Karpas-422 (cell line): ENCODE measurements around the gene CYP4F8. TPM values are rescaled to one million over a fixed set of nuclear protein-coding genes. Genes with fewer than 3 reads are reported as not detected.
"Not testable (repeated sequence)": the region's sequence is repeated elsewhere in the genome, so short reads cannot be mapped to it uniquely, and the experiment has no call there.

Source experiments
- DNase-seq: peaks from one replicate; pipeline ENCODE4 v3.0.0-alpha.2; 2015
- H2AFZ ChIP-seq: fragments of 200-600 bp; sonication (generic); 2 replicates; pipeline ENCODE4 v1.6.1; 2014; ENCODE audit warnings: antibody characterized with exemption, low read length, mixed read lengths
- H3K27ac ChIP-seq: fragments of 200-600 bp; sonication (generic); 2 replicates; pipeline ENCODE4 v1.5.1; 2014; ENCODE audit warnings: mild to moderate bottlenecking, low read length, moderate library complexity
- H3K27me3 ChIP-seq: fragments of 200-600 bp; sonication (generic); 2 replicates; pipeline ENCODE4 v1.6.1; 2014; ENCODE audit warnings: low read length, mixed read lengths
- H3K36me3 ChIP-seq: fragments of 200-600 bp; sonication (generic); 2 replicates; pipeline ENCODE4 v1.6.1; 2014; ENCODE audit warnings: low read length, mixed read lengths; ENCODE audit not compliant: insufficient read depth
- H3K4me1 ChIP-seq: fragments of 200-600 bp; sonication (generic); 2 replicates; pipeline ENCODE4 v1.6.1; 2014; ENCODE audit warnings: mild to moderate bottlenecking, low read length, mixed read lengths
- H3K4me2 ChIP-seq: fragments of 200-600 bp; sonication (generic); 2 replicates; pipeline ENCODE4 v1.6.1; 2014; ENCODE audit warnings: low read length, low read depth, mild to moderate bottlenecking; ENCODE audit not compliant: poor library complexity, severe bottlenecking
- H3K4me3 ChIP-seq: fragments of 200-600 bp; sonication (generic); 2 replicates; pipeline ENCODE4 v1.5.1; 2014; ENCODE audit warnings: mild to moderate bottlenecking, antibody characterized with exemption, low read length, mixed read lengths
- H3K79me2 ChIP-seq: fragments of 200-600 bp; sonication (generic); 2 replicates; pipeline ENCODE4 v1.6.1; 2014; ENCODE audit warnings: mild to moderate bottlenecking, low read length, mixed read lengths
- H3K9ac ChIP-seq: fragments of 200-600 bp; sonication (generic); 2 replicates; pipeline ENCODE4 v1.6.0; 2014; ENCODE audit warnings: low read length
- H3K9me2 ChIP-seq: fragments of 200-600 bp; sonication (generic), shearing (Covaris generic); replicated peaks from 2 replicates; pipeline ENCODE4 v1.6.0; 2014; ENCODE audit warnings: mild to moderate bottlenecking, low read length, moderate library complexity; ENCODE audit not compliant: insufficient read depth
- H3K9me3 ChIP-seq: fragments of 300-700, 200-600 bp; sonication (generic); 2 replicates; pipeline ENCODE4 v1.6.1; 2014; ENCODE audit warnings: low read length, mixed read lengths
- H4K20me1 ChIP-seq: fragments of 200-600 bp; sonication (generic); 2 replicates; pipeline ENCODE4 v1.6.1; 2014; ENCODE audit warnings: mild to moderate bottlenecking, antibody characterized with exemption, low read length, low read depth; ENCODE audit not compliant: insufficient read depth
- total RNA-seq: library from RNA; depleted of rRNA; stranded (reverse); fragments of >200 nt; shearing (Covaris generic); gene quantifications from 2 replicates; pipeline ENCODE4 v1.2.3, GENCODE V29; 2014; ENCODE audit warnings: low replicate concordance

Gene CYP4F8
- total RNA-seq, 1 experiment from 2014 or later, result not detected

DNA sequence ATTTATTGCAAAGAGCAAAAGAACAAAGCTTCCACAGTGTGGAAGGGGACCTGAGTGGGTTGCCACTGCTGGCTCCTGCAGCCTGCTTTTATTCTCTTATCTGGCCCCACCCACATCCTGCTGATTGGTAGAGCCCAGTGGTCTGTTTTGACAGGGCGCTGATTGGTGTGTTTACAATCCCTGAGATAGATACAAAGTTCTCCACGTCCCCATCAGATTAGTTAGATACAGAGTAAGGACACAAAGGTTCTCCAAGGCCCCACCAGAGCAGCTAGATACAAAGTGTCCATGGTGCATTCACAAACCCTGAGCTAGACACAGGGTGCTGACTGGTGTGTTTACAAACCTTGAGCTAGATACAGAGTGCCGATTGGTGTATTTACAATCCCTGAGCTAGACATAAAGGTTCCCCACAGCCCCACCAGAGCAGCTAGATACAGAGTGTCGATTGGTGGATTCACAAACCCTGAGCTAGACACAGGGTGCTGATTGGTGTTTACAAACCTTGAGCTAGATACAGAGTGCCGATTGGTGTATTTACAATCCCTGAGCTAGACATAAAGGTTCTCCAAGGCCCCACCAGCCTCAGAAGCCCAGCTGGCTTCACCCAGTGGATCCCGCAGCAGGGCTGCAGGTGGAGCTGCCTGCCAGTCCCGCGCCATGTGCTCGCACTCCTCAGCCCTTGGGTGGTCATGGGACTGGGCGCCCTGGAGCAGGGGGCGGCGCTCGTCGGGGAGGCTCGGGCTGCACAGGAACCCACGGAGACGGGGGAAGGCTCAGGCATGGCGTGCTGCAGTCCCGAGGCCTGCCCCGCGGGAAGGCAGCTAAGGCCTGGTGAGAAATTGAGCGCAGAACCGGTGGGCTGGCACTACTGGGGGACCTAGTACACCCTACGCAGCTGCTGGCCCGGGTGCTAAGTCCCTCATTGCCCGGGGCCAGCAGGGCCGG lies 6.8 kb upstream of the CYP4F8 start:
- H4K20me1 ChIP-seq, H3K36me3 ChIP-seq, H3K9me2 ChIP-seq, H2AFZ ChIP-seq, H3K27me3 ChIP-seq, H3K4me3 ChIP-seq, DNase-seq, H3K9ac ChIP-seq, H3K79me2 ChIP-seq, H3K9me3 ChIP-seq, H3K4me2 ChIP-seq, H3K4me1 ChIP-seq, H3K27ac ChIP-seq: not testable (repeated sequence)

GRCh38 chr19:15609261-15609660 lies 5.8 kb upstream of the CYP4F8 start:
- no peak overlapping the region for H3K4me3 ChIP-seq
- no peak overlapping the region for H3K27ac ChIP-seq
- no peaks in the 10 kb centered on the region for H3K79me2 ChIP-seq
- no peak overlapping the region for H3K9ac ChIP-seq
- no peaks in the 10 kb centered on the region for H3K9me3 ChIP-seq
- H3K27me3 ChIP-seq, result no peaks in the 10 kb centered on the region
- H4K20me1 ChIP-seq, result no peaks in the 10 kb centered on the region
- no peak overlapping the region for H3K4me2 ChIP-seq
- H3K9me2 ChIP-seq, result no peaks in the 10 kb centered on the region
- H3K4me1 ChIP-seq, result no peaks in the 10 kb centered on the region
- no peaks in the 10 kb centered on the region for H3K36me3 ChIP-seq
- no peak overlapping the region for H2AFZ ChIP-seq
- DNase-seq, result no peak

GRCh38 chr19:15612342-15612741 lies 2.7 kb upstream of the CYP4F8 start:
- Histone ChIP-seq H3K4me1 (no peaks in the 10 kb centered on the region), H3K4me2 (no peak overlapping the region), H2AFZ (no peak overlapping the region), H3K9me3 (no peaks in the 10 kb centered on the region), H3K4me3 (no peak overlapping the region), H4K20me1 (no peaks in the 10 kb centered on the region), H3K79me2 (no peaks in the 10 kb centered on the region), H3K9me2 (no peaks in the 10 kb centered on the region), H3K9ac (no peak overlapping the region), H3K27me3 (no peaks in the 10 kb centered on the region), H3K36me3 (no peaks in the 10 kb centered on the region), H3K27ac (no peak overlapping the region)
- no peak for DNase-seq

DNA sequence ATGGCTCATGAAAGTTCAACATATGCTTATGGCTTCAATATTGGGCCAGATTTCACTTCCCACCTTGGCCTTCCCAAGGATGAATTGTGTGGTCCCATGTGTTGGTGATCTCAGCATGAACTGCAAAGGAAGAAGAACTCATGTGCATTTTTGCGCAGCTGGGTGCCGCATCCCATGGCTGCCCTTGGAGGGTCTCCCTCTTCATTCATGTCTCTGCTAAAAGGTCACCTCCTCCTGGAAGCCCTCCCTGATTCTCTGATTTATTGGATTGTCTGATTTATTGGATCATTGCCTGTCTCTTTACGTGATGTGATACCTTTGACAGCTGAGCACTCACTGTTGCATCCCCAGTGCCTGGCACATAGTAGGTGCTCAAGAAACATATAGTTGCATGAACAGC lies 1.7 kb upstream of the CYP4F8 start:
- Histone ChIP-seq H3K9me2 (no peaks in the 10 kb centered on the region), H3K79me2 (no peaks in the 10 kb centered on the region), H3K4me1 (no peaks in the 10 kb centered on the region), H3K9ac (no peak overlapping the region), H3K9me3 (no peaks in the 10 kb centered on the region), H3K27ac (no peak overlapping the region), H3K36me3 (no peaks in the 10 kb centered on the region), H2AFZ (no peak overlapping the region), H3K4me3 (no peak overlapping the region), H3K4me2 (no peak overlapping the region), H3K27me3 (no peaks in the 10 kb centered on the region), H4K20me1 (no peaks in the 10 kb centered on the region)
- DNase-seq, result no peak

DNA sequence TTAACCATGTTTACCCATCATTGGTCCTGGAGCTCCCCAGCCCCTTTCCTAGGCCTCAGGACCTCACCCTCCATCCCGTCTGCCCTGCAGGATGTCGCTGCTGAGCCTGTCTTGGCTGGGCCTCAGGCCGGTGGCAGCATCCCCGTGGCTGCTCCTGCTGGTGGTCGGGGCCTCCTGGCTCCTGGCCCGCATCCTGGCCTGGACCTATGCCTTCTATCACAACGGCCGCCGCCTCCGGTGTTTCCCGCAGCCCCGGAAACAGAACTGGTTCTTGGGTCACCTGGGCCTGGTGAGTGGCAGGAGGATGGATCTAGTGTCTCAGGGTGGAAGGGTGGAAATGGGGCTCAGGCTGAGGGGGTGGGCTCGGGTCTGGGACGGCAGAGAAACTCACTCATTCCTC lies 508 bp downstream of the CYP4F8 start:
- no peak overlapping the region for H2AFZ ChIP-seq
- H3K79me2 ChIP-seq, result no peaks in the 10 kb centered on the region
- no peaks in the 10 kb centered on the region for H3K9me3 ChIP-seq
- H3K27me3 ChIP-seq, result no peaks in the 10 kb centered on the region
- no peak overlapping the region for H3K9ac ChIP-seq
- no peak overlapping the region for H3K4me3 ChIP-seq
- H3K9me2 ChIP-seq, result no peaks in the 10 kb centered on the region
- H3K4me1 ChIP-seq, result no peaks in the 10 kb centered on the region
- no peaks in the 10 kb centered on the region for H3K36me3 ChIP-seq
- H4K20me1 ChIP-seq, result no peaks in the 10 kb centered on the region
- no peak overlapping the region for H3K4me2 ChIP-seq
- no peak overlapping the region for H3K27ac ChIP-seq
- DNase-seq, result no peak

DNA sequence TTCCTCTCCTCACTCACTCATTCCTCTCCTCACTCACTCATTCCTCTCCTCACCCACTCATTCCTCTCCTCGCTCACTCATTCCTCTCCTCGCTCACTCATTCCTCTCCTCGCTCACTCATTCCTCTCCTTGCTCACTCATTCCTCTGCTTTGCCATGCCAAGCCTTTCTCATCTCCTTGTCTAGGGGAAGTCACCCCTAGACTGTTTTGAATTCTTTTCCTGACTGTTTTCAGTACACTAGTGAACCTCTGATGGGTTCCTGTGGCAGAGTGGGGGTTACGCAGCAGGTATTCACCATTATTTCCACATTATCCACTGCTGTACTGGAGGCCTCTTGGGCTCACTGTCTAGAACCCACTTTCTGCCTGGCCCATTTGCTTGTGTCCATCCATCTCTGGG lies 1.2 kb downstream of the CYP4F8 start:
- H3K9me2 ChIP-seq, result no peaks in the 10 kb centered on the region
- H3K9ac ChIP-seq, result no peak overlapping the region
- no peak for DNase-seq
- no peaks in the 10 kb centered on the region for H3K9me3 ChIP-seq
- H3K4me1 ChIP-seq, result no peaks in the 10 kb centered on the region
- no peak overlapping the region for H2AFZ ChIP-seq
- no peak overlapping the region for H3K4me2 ChIP-seq
- H3K79me2 ChIP-seq, result no peaks in the 10 kb centered on the region
- no peaks in the 10 kb centered on the region for H3K36me3 ChIP-seq
- H4K20me1 ChIP-seq, result no peaks in the 10 kb centered on the region
- H3K4me3 ChIP-seq, result no peak overlapping the region
- H3K27ac ChIP-seq, result no peak overlapping the region
- H3K27me3 ChIP-seq, result no peaks in the 10 kb centered on the region

DNA sequence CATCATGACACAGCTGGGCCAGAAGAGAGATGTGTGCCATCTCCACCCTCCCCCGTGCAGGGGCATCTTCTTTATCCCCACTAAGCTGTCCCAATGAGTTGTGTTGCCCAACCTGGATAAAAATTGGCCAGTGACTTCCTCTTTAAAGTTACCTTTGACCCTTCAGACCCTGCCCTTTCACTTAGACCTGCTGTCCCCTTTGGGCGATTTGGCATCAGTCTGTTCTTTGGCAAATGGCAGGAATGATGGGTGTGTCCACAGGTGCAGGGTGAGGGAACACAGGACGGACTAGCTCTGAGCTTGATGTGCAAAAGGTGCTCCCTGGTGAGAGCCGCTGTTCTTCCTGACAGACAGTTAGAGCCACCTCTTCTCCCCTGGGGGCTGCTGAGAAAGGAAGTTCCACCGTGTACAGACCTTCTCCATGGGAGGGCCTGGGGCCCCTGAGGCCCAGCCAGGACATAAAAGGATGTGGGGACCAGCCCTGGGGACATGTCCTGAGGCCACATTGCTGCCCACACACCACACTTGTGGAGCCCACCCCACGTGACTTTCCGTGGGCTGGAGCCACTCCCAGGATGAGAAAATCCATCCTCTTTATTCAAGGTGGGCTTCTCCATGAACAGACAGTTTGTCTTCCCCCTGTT lies 1.7 kb downstream of the CYP4F8 start:
- Histone ChIP-seq H3K27ac (no peak overlapping the region), H3K27me3 (no peaks in the 10 kb centered on the region), H3K36me3 (no peaks in the 10 kb centered on the region), H3K9me2 (no peaks in the 10 kb centered on the region), H3K4me2 (no peak overlapping the region), H3K4me3 (no peak overlapping the region), H2AFZ (no peak overlapping the region), H4K20me1 (no peaks in the 10 kb centered on the region), H3K9me3 (no peaks in the 10 kb centered on the region), H3K4me1 (no peaks in the 10 kb centered on the region), H3K79me2 (no peaks in the 10 kb centered on the region), H3K9ac (no peak overlapping the region)
- DNase-seq, result no peak

DNA sequence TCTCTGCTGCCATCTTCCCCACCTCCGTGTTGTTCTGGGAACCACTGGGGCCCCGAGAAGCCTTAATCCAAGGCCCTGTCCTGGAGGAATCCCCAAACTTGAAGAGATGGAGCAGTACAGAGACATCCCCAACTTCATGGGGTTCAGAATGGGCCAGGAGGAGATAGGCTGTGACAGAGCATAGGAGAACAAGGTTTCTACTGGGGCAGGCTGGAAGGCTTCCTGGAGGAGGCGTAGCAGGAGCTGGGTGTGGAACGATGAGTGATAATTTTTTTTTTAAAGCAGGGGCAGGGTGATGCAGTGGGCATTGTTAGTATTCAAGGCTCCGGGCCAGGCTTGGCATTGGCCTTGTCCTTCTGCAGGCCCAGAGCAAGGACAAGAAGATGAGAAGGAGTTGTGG lies 3.3 kb downstream of the CYP4F8 start:
- no peaks in the 10 kb centered on the region for H3K4me1 ChIP-seq
- H2AFZ ChIP-seq, result no peak overlapping the region
- H3K9me3 ChIP-seq, result no peaks in the 10 kb centered on the region
- no peaks in the 10 kb centered on the region for H3K9me2 ChIP-seq
- no peaks in the 10 kb centered on the region for H4K20me1 ChIP-seq
- no peak overlapping the region for H3K9ac ChIP-seq
- H3K27ac ChIP-seq, result no peak overlapping the region
- no peak overlapping the region for H3K4me2 ChIP-seq
- H3K36me3 ChIP-seq, result no peaks in the 10 kb centered on the region
- no peaks in the 10 kb centered on the region for H3K79me2 ChIP-seq
- H3K27me3 ChIP-seq, result no peaks in the 10 kb centered on the region
- no peak for DNase-seq
- no peak overlapping the region for H3K4me3 ChIP-seq
